ENCODE results near the gene ARHGAP15.

DNA sequence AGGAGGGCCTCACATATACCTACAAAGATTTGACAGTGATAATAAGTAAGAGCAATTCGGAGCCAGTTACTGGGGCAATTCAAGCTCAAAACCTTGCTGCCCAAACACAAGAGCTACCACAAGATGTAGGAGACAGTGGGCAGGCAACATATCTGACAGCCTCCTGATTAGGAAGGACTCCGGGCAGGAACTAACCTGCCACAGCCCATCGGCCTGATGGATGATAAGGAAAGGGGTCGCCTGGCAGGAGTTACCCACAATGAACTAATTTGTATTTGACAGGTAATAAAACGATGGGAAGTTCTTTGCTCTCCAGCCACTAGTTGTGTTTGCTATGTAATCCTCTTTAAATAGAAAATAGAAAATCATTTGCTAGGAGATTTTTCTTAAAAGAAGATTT lies 100.2 kb downstream of the ARHGAP15 start:
- TF ChIP-seq, protein P1, sequence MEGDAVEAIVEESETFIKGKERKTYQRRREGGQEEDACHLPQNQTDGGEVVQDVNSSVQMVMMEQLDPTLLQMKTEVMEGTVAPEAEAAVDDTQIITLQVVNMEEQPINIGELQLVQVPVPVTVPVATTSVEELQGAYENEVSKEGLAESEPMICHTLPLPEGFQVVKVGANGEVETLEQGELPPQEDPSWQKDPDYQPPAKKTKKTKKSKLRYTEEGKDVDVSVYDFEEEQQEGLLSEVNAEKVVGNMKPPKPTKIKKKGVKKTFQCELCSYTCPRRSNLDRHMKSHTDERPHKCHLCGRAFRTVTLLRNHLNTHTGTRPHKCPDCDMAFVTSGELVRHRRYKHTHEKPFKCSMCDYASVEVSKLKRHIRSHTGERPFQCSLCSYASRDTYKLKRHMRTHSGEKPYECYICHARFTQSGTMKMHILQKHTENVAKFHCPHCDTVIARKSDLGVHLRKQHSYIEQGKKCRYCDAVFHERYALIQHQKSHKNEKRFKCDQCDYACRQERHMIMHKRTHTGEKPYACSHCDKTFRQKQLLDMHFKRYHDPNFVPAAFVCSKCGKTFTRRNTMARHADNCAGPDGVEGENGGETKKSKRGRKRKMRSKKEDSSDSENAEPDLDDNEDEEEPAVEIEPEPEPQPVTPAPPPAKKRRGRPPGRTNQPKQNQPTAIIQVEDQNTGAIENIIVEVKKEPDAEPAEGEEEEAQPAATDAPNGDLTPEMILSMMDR (IDR thresholded peaks at IDR 0.05; ENCODE audit: low read length): no peak
- no peak for TF ChIP-seq EZH2phosphoT487 (IDR thresholded peaks at IDR 0.05; ENCODE audit: low read length)

Data from MM.1S (cell line).